ENCODE results near the gene CYP26B1. TPM values are rescaled to one million over a fixed set of nuclear protein-coding genes. Genes with fewer than 3 reads are reported as not detected.

The CYP26B1 gene
- total RNA-seq, 6 experiments from 2014 or later, result 0.81 to 4.0 (median 1.8) TPM

- TF ChIP-seq POLR2A (IDR thresholded peaks at IDR 0.05), result no peak
- TF ChIP-seq, protein P1, sequence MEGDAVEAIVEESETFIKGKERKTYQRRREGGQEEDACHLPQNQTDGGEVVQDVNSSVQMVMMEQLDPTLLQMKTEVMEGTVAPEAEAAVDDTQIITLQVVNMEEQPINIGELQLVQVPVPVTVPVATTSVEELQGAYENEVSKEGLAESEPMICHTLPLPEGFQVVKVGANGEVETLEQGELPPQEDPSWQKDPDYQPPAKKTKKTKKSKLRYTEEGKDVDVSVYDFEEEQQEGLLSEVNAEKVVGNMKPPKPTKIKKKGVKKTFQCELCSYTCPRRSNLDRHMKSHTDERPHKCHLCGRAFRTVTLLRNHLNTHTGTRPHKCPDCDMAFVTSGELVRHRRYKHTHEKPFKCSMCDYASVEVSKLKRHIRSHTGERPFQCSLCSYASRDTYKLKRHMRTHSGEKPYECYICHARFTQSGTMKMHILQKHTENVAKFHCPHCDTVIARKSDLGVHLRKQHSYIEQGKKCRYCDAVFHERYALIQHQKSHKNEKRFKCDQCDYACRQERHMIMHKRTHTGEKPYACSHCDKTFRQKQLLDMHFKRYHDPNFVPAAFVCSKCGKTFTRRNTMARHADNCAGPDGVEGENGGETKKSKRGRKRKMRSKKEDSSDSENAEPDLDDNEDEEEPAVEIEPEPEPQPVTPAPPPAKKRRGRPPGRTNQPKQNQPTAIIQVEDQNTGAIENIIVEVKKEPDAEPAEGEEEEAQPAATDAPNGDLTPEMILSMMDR (IDR thresholded peaks at IDR 0.05), result no peak
- Histone ChIP-seq H3K9me3 (no peaks in the 10 kb centered on the region), H3K4me3 (no peak overlapping the region), H3K36me3 (no peaks in the 10 kb centered on the region), H3K27me3 (no peaks in the 10 kb centered on the region), H3K4me1 (no peaks in the 10 kb centered on the region), H3K27ac (no peak overlapping the region)
- ATAC-seq (no peak), DNase-seq (no peak)
- WGBS (ENCODE audit: insufficient coverage, low coverage, low lambda C conversion rate, missing lambda C conversion rate), result 85% methylated on average over 4 of the region's 10 CpGs
- intact Hi-C loops (cut with DNase I), result no loop called here
These were observed 62.6 kb downstream of the CYP26B1 start for GRCh38 chr2:72085036-72085435.

- H3K4me1 ChIP-seq, result no peaks in the 10 kb centered on the region
- DNase-seq (no peak), ATAC-seq (no peak)
- 74% methylated on average over 4 of the region's 6 CpGs for WGBS (ENCODE audit: insufficient coverage, low coverage, low lambda C conversion rate, missing lambda C conversion rate)
- no peak overlapping the region for H3K27ac ChIP-seq
- intact Hi-C loops (cut with DNase I), result no loop called here
- H3K36me3 ChIP-seq, result no peaks in the 10 kb centered on the region
- H3K27me3 ChIP-seq, result no peaks in the 10 kb centered on the region
- no peak overlapping the region for H3K4me3 ChIP-seq
- TF ChIP-seq, protein P1 (IDR thresholded peaks at IDR 0.05), result no peak
- TF ChIP-seq POLR2A (IDR thresholded peaks at IDR 0.05), result no peak
- H3K9me3 ChIP-seq, result no peaks in the 10 kb centered on the region
These were observed 63.1 kb downstream of the CYP26B1 start for GRCh38 chr2:72084584-72084976.

- intact Hi-C loops (cut with DNase I), result no loop called here
- H3K9me3 ChIP-seq, result no peaks in the 10 kb centered on the region
- H3K4me3 ChIP-seq, result no peak overlapping the region
- DNase-seq, result no peak
- ATAC-seq, result no peak
- H3K27ac ChIP-seq, result no peak overlapping the region
- WGBS (ENCODE audit: insufficient coverage, low coverage, low lambda C conversion rate, missing lambda C conversion rate), result 79% methylated on average over 8 of the region's 24 CpGs
- no peaks in the 10 kb centered on the region for H3K4me1 ChIP-seq
- H3K27me3 ChIP-seq, result no peaks in the 10 kb centered on the region
- no peaks in the 10 kb centered on the region for H3K36me3 ChIP-seq
- TF ChIP-seq, protein P1 (IDR thresholded peaks at IDR 0.05), result no peak
- TF ChIP-seq POLR2A (IDR thresholded peaks at IDR 0.05), result no peak
These were observed 63.7 kb downstream of the CYP26B1 start for GRCh38 chr2:72083751-72084583.

- TF ChIP-seq, protein P1 (IDR thresholded peaks at IDR 0.05), result no peak
- TF ChIP-seq POLR2A (IDR thresholded peaks at IDR 0.05), result no peak
- intact Hi-C loops (cut with DNase I), result no loop called here
- 80% methylated on average over 15 of the region's 17 CpGs for WGBS (ENCODE audit: insufficient coverage, low coverage, low lambda C conversion rate, missing lambda C conversion rate)
These were observed 64.8 kb downstream of the CYP26B1 start for GRCh38 chr2:72082887-72083286.

More at GRCh38 chr2:72082887-72083286, 64.8 kb downstream of the CYP26B1 start:
- H3K4me3 ChIP-seq, result no peak overlapping the region
- H3K36me3 ChIP-seq, result no peaks in the 10 kb centered on the region
- ATAC-seq, result no peak
- no peaks in the 10 kb centered on the region for H3K27me3 ChIP-seq
- no peaks in the 10 kb centered on the region for H3K9me3 ChIP-seq
- no peak for DNase-seq
- peaks cover 0 to 10% (median 4%) of the 10 kb centered on the region in 4 donors for H3K4me1 ChIP-seq
- H3K27ac ChIP-seq, result no peak overlapping the region
